K562 (cell line): Measurements from ENCODE around the gene ZBED4. TPM values are rescaled to one million over a fixed set of nuclear protein-coding genes. Genes with fewer than 3 reads are reported as not detected.

Source experiments
- ATAC-seq: fragments of 200-7000 bp; cut with Tn5 transposase; 3 replicates; pipeline ENCODE4 v1.9.1; 2020; ENCODE audit warnings: moderate library complexity
- BruUV-seq: library from RNA; stranded (reverse); fragments of 400-500 nt; replicated peaks from 2 replicates; lab custom pipeline; 2021; lab: Mats Ljungman, UMichigan
- CTCF ChIA-PET: fragments of 300-600 bp; formaldehyde crosslinking; extraction: SDS; loops from one replicate; lab custom pipeline; 2021; ENCODE audit warnings: low intra/inter-chr PET ratio; lab: Yijun Ruan, JAX
- POLR2A ChIA-PET: fragments of 300-600, 350-650 bp; sonication (Branson Sonifier 250); formaldehyde crosslinking; extraction: SDS; loops from one replicate; lab custom pipeline; 2021; ENCODE audit warnings: antibody characterized with exemption, inconsistent platforms; lab: Yijun Ruan, JAX
- DNase-seq, 4 experiments: peaks; one replicate each; pipeline versions ENCODE4 v3.0.0 to v3.0.0-alpha.2; 2011 to 2018; ENCODE audit warnings: low spot score in 3 of 4, mixed read lengths in 3 of 4; ENCODE audit errors: extremely low read depth in 1 of 4
- FAIRE-seq: peaks from 2 replicates; lab custom pipeline; 2011; peaks lifted over from hg19 to GRCh38; lab: Jason Lieb, UNC
- H2AFZ ChIP-seq: 2 replicates; pipeline ENCODE4 v1.6.0; 2011; ENCODE audit warnings: low read depth, low read length, control low read depth, inconsistent platforms
- H3K27ac ChIP-seq: fragments of 200-600 bp; 3 replicates; pipeline ENCODE4 v1.8.0; 2011; ENCODE audit warnings: low read depth, mild to moderate bottlenecking, control low read depth, inconsistent platforms, low read length, moderate library complexity, mixed read lengths; ENCODE audit errors: extremely low read depth
- H3K27me3 ChIP-seq, 2 experiments: fragments of 300-600 bp in 1 of 2; 2 replicates in 1 of 2; 3 replicates in 1 of 2; pipeline versions ENCODE4 v1.6.0 to v1.8.0; 2011; ENCODE audit warnings: inconsistent platforms in 2 of 2, low read length in 2 of 2, mild to moderate bottlenecking in 1 of 2, mixed read lengths in 1 of 2, moderate library complexity in 1 of 2; ENCODE audit not compliant: control insufficient read depth in 2 of 2, insufficient read depth in 2 of 2
- H3K36me3 ChIP-seq: fragments of 300-600 bp; 3 replicates; pipeline ENCODE4 v1.8.0; 2011; ENCODE audit warnings: mild to moderate bottlenecking, low read length, inconsistent platforms; ENCODE audit not compliant: control insufficient read depth, insufficient read depth
- H3K4me1 ChIP-seq, 2 experiments: fragments of 200-600 bp in 1 of 2; replicated peaks in 1 of 2; 2 replicates in 1 of 2; 3 replicates in 1 of 2; pipeline versions ENCODE4 v1.5.1 to v1.8.0; 2011; ENCODE audit warnings: inconsistent platforms in 2 of 2, low read length in 2 of 2, mild to moderate bottlenecking in 1 of 2, mixed read lengths in 1 of 2, moderate library complexity in 1 of 2; ENCODE audit not compliant: control insufficient read depth in 2 of 2, insufficient read depth in 2 of 2
- H3K4me2 ChIP-seq: 2 replicates; pipeline ENCODE4 v1.6.1; 2011; ENCODE audit warnings: low read length, control low read depth, inconsistent platforms, mixed read lengths; ENCODE audit not compliant: insufficient read depth
- H3K4me3 ChIP-seq: fragments of 200-600 bp; sonication (generic), shearing (Covaris generic); 2 replicates; pipeline ENCODE4 v1.5.1; 2016; ENCODE audit warnings: control low read depth, inconsistent platforms
- H3K79me2 ChIP-seq: fragments of 200-600 bp; 3 replicates; pipeline ENCODE4 v1.8.0; 2011; ENCODE audit warnings: low read length, inconsistent platforms; ENCODE audit not compliant: control insufficient read depth, insufficient read depth
- H3K9ac ChIP-seq, 2 experiments: 2 replicates each; pipeline versions ENCODE4 v1.6.0 to v1.6.1; 2011; ENCODE audit warnings: low read depth in 2 of 2, low read length in 2 of 2, control low read depth in 1 of 2, inconsistent platforms in 1 of 2, mild to moderate bottlenecking in 1 of 2, mixed read lengths in 1 of 2; ENCODE audit not compliant: insufficient read depth in 1 of 2
- H3K9me1 ChIP-seq: one replicate; pipeline ENCODE4 v1.6.0; 2011; ENCODE audit warnings: inconsistent platforms, mild to moderate bottlenecking, low read length, moderate library complexity; ENCODE audit not compliant: control insufficient read depth, insufficient read depth
- H3K9me3 ChIP-seq: replicated peaks from 2 replicates; pipeline ENCODE4 v1.5.1; 2011; ENCODE audit warnings: low read depth, low read length, inconsistent platforms; ENCODE audit not compliant: control insufficient read depth, insufficient read depth
- H4K20me1 ChIP-seq: replicated peaks from 2 replicates; pipeline ENCODE4 v1.6.1; 2011; ENCODE audit warnings: low read length, inconsistent platforms, mixed read lengths; ENCODE audit not compliant: control insufficient read depth, insufficient read depth
- CBX8 ChIP-seq: fragments of 200-600 bp; sonication (generic); IDR thresholded peaks from 2 replicates; pipeline ENCODE4 v1.6.1; 2012; ENCODE audit warnings: borderline replicate concordance, mixed run types, low read depth, mild to moderate bottlenecking, moderate library complexity, mixed read lengths, low read length, control low read depth, inconsistent platforms; ENCODE audit not compliant: poor library complexity, severe bottlenecking; ENCODE audit errors: extremely low read depth
- MAX ChIP-seq: sonication (generic); formaldehyde crosslinking; IDR thresholded peaks from 2 replicates; pipeline ENCODE4 v1.9.0; 2022; ENCODE audit warnings: mild to moderate bottlenecking, missing genetic modification reagents
- MCM3 ChIP-seq: fragments of 450-650 bp; IDR thresholded peaks from 2 replicates; pipeline ENCODE4 v1.6.1; 2016
- NCOA1 ChIP-seq: fragments of 450-650 bp; IDR thresholded peaks from 2 replicates; pipeline ENCODE4 v1.6.1; 2016; ENCODE audit warnings: low read depth
- NEUROD1 ChIP-seq: fragments of 150-350 bp; IDR thresholded peaks from 2 replicates; pipeline ENCODE4 v1.6.1; 2014; ENCODE audit warnings: borderline replicate concordance, low read length, low read depth; ENCODE audit not compliant: partially characterized antibody
- PML ChIP-seq: IDR thresholded peaks from 2 replicates; pipeline ENCODE4 v1.6.1; 2012; ENCODE audit warnings: low read length, inconsistent platforms
- POLR2A ChIP-seq: fragments of 450-650 bp; conservative IDR thresholded peaks from 2 replicates; pipeline ENCODE4 v1.6.1; 2016
- RBM39 ChIP-seq: fragments of 200-400 bp; formaldehyde crosslinking; optimal IDR thresholded peaks from 2 replicates; pipeline ENCODE3; 2018; ENCODE audit warnings: low read depth, low read length
- ZNF175 ChIP-seq: fragments of 200-800 bp; sonication (Bioruptor generic); IDR thresholded peaks from 2 replicates; pipeline ENCODE4 v1.6.1; 2016; ENCODE audit warnings: low read depth, mild to moderate bottlenecking, missing genetic modification characterization, missing compliant biosample characterization
- ZNF197 ChIP-seq: fragments of 200-800 bp; sonication (Bioruptor generic); IDR thresholded peaks from 2 replicates; pipeline ENCODE4 v1.6.1; 2016; ENCODE audit warnings: low read depth, missing genetic modification characterization, missing compliant biosample characterization
- ZNF280A ChIP-seq: fragments of 450-650 bp; IDR thresholded peaks from 2 replicates; pipeline ENCODE4 v1.6.1; 2018; ENCODE audit warnings: mild to moderate bottlenecking, low read depth; ENCODE audit not compliant: partially characterized antibody
- ZNF347 ChIP-seq: fragments of 450-650 bp; formaldehyde crosslinking; IDR thresholded peaks from 2 replicates; pipeline ENCODE4 v1.4.0; 2020; ENCODE audit warnings: low read depth, mild to moderate bottlenecking, moderate library complexity
- ZNF77 ChIP-seq: fragments of 250-450 bp; sonication (Bioruptor Pico); IDR thresholded peaks from 2 replicates; pipeline ENCODE4 v1.5.0; 2020
- WGBS: fragments of 100-300 bp; shearing (Covaris generic); methylation state at CpG from one replicate; pipeline ENCODE4 v1.1.6; 2016; ENCODE audit warnings: low coverage, mixed read lengths; ENCODE audit not compliant: insufficient coverage; ENCODE audit errors: missing lambda C conversion rate; 5-methylcytosine and 5-hydroxymethylcytosine counted together
- in situ Hi-C: fragments of 300-500 bp; cut with MboI; formaldehyde crosslinking; loops from 4 replicates; pipeline ENCODE4 v1.15.0; 2018; ENCODE audit warnings: inconsistent platforms, mixed read lengths
- intact Hi-C: fragments of 100-400 bp; cut with micrococcal nuclease; formaldehyde crosslinking; loops from 2 replicates; pipeline ENCODE4 v1.14.2; 2022
- polyA plus RNA-seq, 8 experiments: library from polyadenylated mRNA; depleted of rRNA in 4 of 8; stranded (reverse) in 5 of 8; unstranded in 3 of 8; fragments of >200 nt; fragmentation: Nextera tagmentation in 2 of 8; fragmentation: Illumina TruSeq in 1 of 8; extraction: Ambion mirVana in 2 of 8; extraction: Trizol in 1 of 8; gene quantifications; 2 replicates each; pipeline versions ENCODE4 v1.2.1 to v1.2.3, GENCODE V29; 2011 to 2014; ENCODE audit warnings: inconsistent platforms in 1 of 8, missing spikeins in 1 of 8
- total RNA-seq, 7 experiments: library from RNA; depleted of rRNA in 6 of 7; stranded (reverse); fragments of >200 nt in 6 of 7; fragmentation: Illumina TruSeq in 2 of 7; extraction: Trizol in 2 of 7; gene quantifications; 2 replicates each; pipeline versions ENCODE4 v1.2.1 to v1.2.3, GENCODE V29; 2011 to 2021; ENCODE audit warnings: low replicate concordance in 1 of 7
- TF ChIP-seq, protein P1 (sequence below): fragments of 200-800 bp; sonication (Bioruptor generic); IDR thresholded peaks from 2 replicates; pipeline ENCODE4 v1.6.1; 2017; ENCODE audit warnings: missing genetic modification characterization, missing compliant biosample characterization
- TF ChIP-seq, protein P2 (sequence below): fragments of 450-650 bp; formaldehyde crosslinking; IDR thresholded peaks from 2 replicates; pipeline ENCODE4 v1.4.0; 2020; ENCODE audit warnings: mild to moderate bottlenecking, moderate library complexity

ZBED4 gene
- total and polyA plus RNA-seq, 9 of the 15 experiments (the other 6 are each of a cell fraction or from before 2014, with no cell fraction given): 1.5 to 16.8 (median 7.4) TPM

DNA sequence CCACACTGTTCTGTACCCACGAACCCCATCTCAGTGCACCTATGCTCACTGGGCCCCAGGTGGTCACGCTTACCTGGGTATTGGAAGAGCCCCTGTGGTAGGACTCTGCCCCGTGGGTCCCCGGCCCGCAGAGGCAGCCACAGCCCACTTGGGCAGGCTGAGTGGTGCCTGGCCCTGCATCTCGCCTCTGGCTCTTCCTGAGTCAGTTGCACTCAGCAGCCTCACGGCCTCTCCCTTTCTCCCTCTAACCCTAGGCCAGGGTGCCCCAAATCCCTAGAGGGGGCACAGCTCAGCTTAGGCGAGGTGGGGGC lies 74.5 kb downstream of the ZBED4 start:
- WGBS: 67% methylated on average over 6 of the region's 8 CpGs
- peaks cover 3 to 36% of the 10 kb centered on the region in 2 experiments; a peak in 3 of 5 replicates for H3K4me1 ChIP-seq
- intact Hi-C loops: no loop called here

More for the DNA sequence above, 74.5 kb downstream of the ZBED4 start:
- ChIA-PET CTCF (no interaction called here), POLR2A (no interaction called here)
- Histone ChIP-seq H4K20me1 (no peaks in the 10 kb centered on the region), H3K9ac (no peak overlapping the region), H3K27me3 (no peaks in the 10 kb centered on the region), H2AFZ (no peak overlapping the region), H3K9me3 (no peaks in the 10 kb centered on the region), H3K27ac (no peak overlapping the region), H3K79me2 (no peaks in the 10 kb centered on the region), H3K4me3 (no peak overlapping the region), H3K36me3 (0 out of 3 replicates have a peak, but pooled peaks cover 2% of the 10 kb centered on the region), H3K9me1 (no peaks in the 10 kb centered on the region), H3K4me2 (no peak overlapping the region)
- TF ChIP-seq ZNF280A: no peak
- no peak for TF ChIP-seq PML
- TF ChIP-seq MAX (CRISPR knock-in tag): no peak
- TF ChIP-seq, protein P1, sequence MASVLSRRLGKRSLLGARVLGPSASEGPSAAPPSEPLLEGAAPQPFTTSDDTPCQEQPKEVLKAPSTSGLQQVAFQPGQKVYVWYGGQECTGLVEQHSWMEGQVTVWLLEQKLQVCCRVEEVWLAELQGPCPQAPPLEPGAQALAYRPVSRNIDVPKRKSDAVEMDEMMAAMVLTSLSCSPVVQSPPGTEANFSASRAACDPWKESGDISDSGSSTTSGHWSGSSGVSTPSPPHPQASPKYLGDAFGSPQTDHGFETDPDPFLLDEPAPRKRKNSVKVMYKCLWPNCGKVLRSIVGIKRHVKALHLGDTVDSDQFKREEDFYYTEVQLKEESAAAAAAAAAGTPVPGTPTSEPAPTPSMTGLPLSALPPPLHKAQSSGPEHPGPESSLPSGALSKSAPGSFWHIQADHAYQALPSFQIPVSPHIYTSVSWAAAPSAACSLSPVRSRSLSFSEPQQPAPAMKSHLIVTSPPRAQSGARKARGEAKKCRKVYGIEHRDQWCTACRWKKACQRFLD (CRISPR knock-in tag): no peak
- no peak for TF ChIP-seq ZNF77 (CRISPR knock-in tag)
- TF ChIP-seq, protein P2, sequence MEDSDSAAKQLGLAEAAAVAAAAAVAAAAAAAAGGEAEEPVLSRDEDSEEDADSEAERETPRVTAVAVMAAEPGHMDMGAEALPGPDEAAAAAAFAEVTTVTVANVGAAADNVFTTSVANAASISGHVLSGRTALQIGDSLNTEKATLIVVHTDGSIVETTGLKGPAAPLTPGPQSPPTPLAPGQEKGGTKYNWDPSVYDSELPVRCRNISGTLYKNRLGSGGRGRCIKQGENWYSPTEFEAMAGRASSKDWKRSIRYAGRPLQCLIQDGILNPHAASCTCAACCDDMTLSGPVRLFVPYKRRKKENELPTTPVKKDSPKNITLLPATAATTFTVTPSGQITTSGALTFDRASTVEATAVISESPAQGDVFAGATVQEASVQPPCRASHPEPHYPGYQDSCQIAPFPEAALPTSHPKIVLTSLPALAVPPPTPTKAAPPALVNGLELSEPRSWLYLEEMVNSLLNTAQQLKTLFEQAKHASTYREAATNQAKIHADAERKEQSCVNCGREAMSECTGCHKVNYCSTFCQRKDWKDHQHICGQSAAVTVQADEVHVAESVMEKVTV: no peak
- no peak for TF ChIP-seq ZNF175 (CRISPR knock-in tag)
- TF ChIP-seq RBM39: no peak
- TF ChIP-seq MCM3: no peak
- TF ChIP-seq NCOA1: no peak
- no peak for TF ChIP-seq POLR2A
- no peak for TF ChIP-seq NEUROD1
- no peak for TF ChIP-seq CBX8
- TF ChIP-seq ZNF347 (CRISPR knock-in tag): no peak
- TF ChIP-seq ZNF197 (CRISPR knock-in tag): no peak
- in situ Hi-C loops: no loop called here
- no peak for FAIRE-seq
- no peak for ATAC-seq
- no peak for DNase-seq
- BruUV-seq: no TSS peak
